ENCODE data around the gene RAB3GAP2. TPM values are rescaled to one million over a fixed set of nuclear protein-coding genes. Genes with fewer than 3 reads are reported as not detected.
"Not testable (repeated sequence)": the region's sequence is repeated elsewhere in the genome, so short reads cannot be mapped to it uniquely, and the experiment has no call there.

RAB3GAP2 gene
- total RNA-seq, 1 donor: 51.8 TPM

GRCh38 chr1:220239213-220239612 is 33.0 kb downstream of the RAB3GAP2 start:
- DNase-seq (ENCODE audit: low read depth): no peak
- no peak for TF ChIP-seq CTCF (IDR thresholded peaks at IDR 0.05; ENCODE audit: insufficient read depth, low read depth, low read length)
- H3K4me3 ChIP-seq (ENCODE audit: low read depth, low read length): no peak overlapping the region

- H3K4me3 ChIP-seq (ENCODE audit: low read depth, low read length); DNase-seq (ENCODE audit: low read depth): not testable (repeated sequence)
These were observed 36.0 kb downstream of the RAB3GAP2 start for GRCh38 chr1:220236278-220236677.

- no peak for TF ChIP-seq CTCF (IDR thresholded peaks at IDR 0.05; ENCODE audit: insufficient read depth, low read depth, low read length)
- no peak for DNase-seq (ENCODE audit: low read depth)
- H3K4me3 ChIP-seq (ENCODE audit: low read depth, low read length): no peak overlapping the region
These were observed 36.8 kb downstream of the RAB3GAP2 start for GRCh38 chr1:220235462-220235861.

GRCh38 chr1:220233927-220234326 is 38.3 kb downstream of the RAB3GAP2 start:
- TF ChIP-seq CTCF (IDR thresholded peaks at IDR 0.05; ENCODE audit: insufficient read depth, low read depth, low read length): no peak
- H3K4me3 ChIP-seq (ENCODE audit: low read depth, low read length): no peak overlapping the region
- no peak for DNase-seq (ENCODE audit: low read depth)

- no peak for TF ChIP-seq CTCF (IDR thresholded peaks at IDR 0.05; ENCODE audit: insufficient read depth, low read depth, low read length)
- no peak for DNase-seq (ENCODE audit: low read depth)
These were observed 42.5 kb downstream of the RAB3GAP2 start for GRCh38 chr1:220229771-220230170.

GRCh38 chr1:220227393-220227792 is 44.9 kb downstream of the RAB3GAP2 start:
- DNase-seq (ENCODE audit: low read depth): no peak
- no peak for TF ChIP-seq CTCF (IDR thresholded peaks at IDR 0.05; ENCODE audit: insufficient read depth, low read depth, low read length)
- no peak overlapping the region for H3K4me3 ChIP-seq (ENCODE audit: low read depth, low read length)

More at GRCh38 chr1:220229771-220230170, 42.5 kb downstream of the RAB3GAP2 start:
- H3K4me3 ChIP-seq (ENCODE audit: low read depth, low read length): no peak overlapping the region

- no peak for TF ChIP-seq CTCF (IDR thresholded peaks at IDR 0.05; ENCODE audit: insufficient read depth, low read depth, low read length)
- no peak overlapping the region for H3K4me3 ChIP-seq (ENCODE audit: low read depth, low read length)
- no peak for DNase-seq (ENCODE audit: low read depth)
These were observed 45.5 kb downstream of the RAB3GAP2 start for GRCh38 chr1:220226752-220227151.
